GM12878 (cell line): ENCODE measurements around the gene PRODH. TPM values are rescaled to one million over a fixed set of nuclear protein-coding genes. Genes with fewer than 3 reads are reported as not detected.

Experiments
- ATAC-seq: fragments of 200-7000 bp; cut with Tn5 transposase; 3 replicates; pipeline ENCODE4 v1.9.1; 2020; ENCODE audit warnings: mild to moderate bottlenecking, moderate library complexity
- BruUV-seq: library from RNA; stranded (reverse); fragments of 400-500 nt; replicated peaks from 2 replicates; lab custom pipeline; 2021; lab: Mats Ljungman, UMichigan
- CTCF ChIA-PET: fragments of 300-600 bp; sonication (Branson Sonifier 250); formaldehyde crosslinking; extraction: SDS; loops from one replicate; lab custom pipeline; 2021; ENCODE audit warnings: inconsistent platforms; lab: Yijun Ruan, JAX
- POLR2A ChIA-PET: fragments of 350-600 bp; formaldehyde crosslinking; extraction: SDS; loops from one replicate; lab custom pipeline; 2021; ENCODE audit warnings: inconsistent platforms; lab: Charles Lee
- RAD21 ChIA-PET: fragments of 300-600 bp; sonication (Branson Sonifier 250); formaldehyde crosslinking; loops from one replicate; lab custom pipeline; 2023; ENCODE audit warnings: antibody characterized with exemption; ENCODE audit not compliant: unreplicated experiment; lab: Charles Lee
- SMC1A ChIA-PET: fragments of 300-600 bp; sonication (Branson Sonifier 250); formaldehyde crosslinking; loops from one replicate; lab custom pipeline; 2023; ENCODE audit not compliant: unreplicated experiment, uncharacterized antibody; lab: Charles Lee
- DNase-seq: peaks from one replicate; pipeline ENCODE4 v3.0.0-alpha.2; 2011; ENCODE audit warnings: low read depth, low spot score
- FAIRE-seq: peaks from 3 replicates; lab custom pipeline; 2011; peaks lifted over from hg19 to GRCh38; lab: Jason Lieb, UNC
- H2AFZ ChIP-seq: 2 replicates; pipeline ENCODE4 v1.6.0; 2011; ENCODE audit warnings: low read depth, low read length, control low read depth; ENCODE audit not compliant: control insufficient read depth
- H3K27ac ChIP-seq: 2 replicates; pipeline ENCODE4 v1.5.1; 2011; ENCODE audit warnings: control low read depth; ENCODE audit not compliant: control insufficient read depth, insufficient read depth
- H3K27me3 ChIP-seq, 2 experiments: replicated peaks in 1 of 2; 2 replicates each; pipeline versions ENCODE4 v1.6.0 to v1.6.1; 2011; ENCODE audit warnings: low read length in 1 of 2; ENCODE audit not compliant: control insufficient read depth in 2 of 2, insufficient read depth in 2 of 2
- H3K36me3 ChIP-seq, 2 experiments: 2 replicates each; pipeline ENCODE4 v1.5.1; 2011; ENCODE audit warnings: low read length in 1 of 2; ENCODE audit not compliant: control insufficient read depth in 2 of 2, insufficient read depth in 2 of 2
- H3K4me1 ChIP-seq: 2 replicates; pipeline ENCODE4 v1.6.1; 2011; ENCODE audit warnings: mild to moderate bottlenecking, low read length, moderate library complexity, mixed read lengths; ENCODE audit not compliant: control insufficient read depth, insufficient read depth
- H3K4me2 ChIP-seq: 2 replicates; pipeline ENCODE4 v1.6.0; 2011; ENCODE audit warnings: control low read depth; ENCODE audit not compliant: control insufficient read depth, insufficient read depth
- H3K4me3 ChIP-seq: fragments of 200-600 bp; sonication (generic); 2 replicates; pipeline ENCODE4 v1.5.1; 2016
- H3K79me2 ChIP-seq: 2 replicates; pipeline ENCODE4 v1.6.0; 2011; ENCODE audit warnings: low read length; ENCODE audit not compliant: control insufficient read depth, insufficient read depth
- H3K9ac ChIP-seq: 2 replicates; pipeline ENCODE4 v1.8.0; 2011; ENCODE audit warnings: low read length, control low read depth, mixed read lengths; ENCODE audit not compliant: control insufficient read depth, insufficient read depth
- H3K9me3 ChIP-seq: replicated peaks from 3 replicates; pipeline ENCODE4 v1.5.1; 2011; ENCODE audit warnings: mild to moderate bottlenecking, low read length; ENCODE audit not compliant: control insufficient read depth, insufficient read depth
- H4K20me1 ChIP-seq: 2 replicates; pipeline ENCODE4 v1.6.0; 2011; ENCODE audit not compliant: control insufficient read depth, insufficient read depth
- BCL11A ChIP-seq: IDR thresholded peaks from 2 replicates; pipeline ENCODE4 v1.6.1; 2011; ENCODE audit warnings: low read depth, low read length
- CBFB ChIP-seq: IDR thresholded peaks from 2 replicates; pipeline ENCODE4 v1.6.1; 2016; ENCODE audit warnings: antibody characterized with exemption, low read depth
- DPF2 ChIP-seq: fragments of 450-650 bp; IDR thresholded peaks from 2 replicates; pipeline ENCODE4 v1.6.1; 2017; ENCODE audit warnings: mild to moderate bottlenecking
- HDGF ChIP-seq: fragments of 450-650 bp; IDR thresholded peaks from 2 replicates; pipeline ENCODE4 v1.6.1; 2016; ENCODE audit warnings: antibody characterized with exemption
- IRF4 ChIP-seq: IDR thresholded peaks from 2 replicates; pipeline ENCODE4 v1.6.1; 2011; ENCODE audit warnings: low read depth, low read length
- KAT2A ChIP-seq: conservative IDR thresholded peaks from 2 replicates; pipeline ENCODE4 v1.6.1; 2011; ENCODE audit warnings: low read depth, low read length; ENCODE audit not compliant: control insufficient read depth
- MXI1 ChIP-seq: fragments of 150-350 bp; IDR thresholded peaks from 2 replicates; pipeline ENCODE4 v1.6.1; 2011; ENCODE audit warnings: low read depth, mild to moderate bottlenecking, inconsistent platforms, low read length, improper control_type of control experiment
- MYC ChIP-seq: IDR thresholded peaks from 2 replicates; pipeline ENCODE4 v1.6.1; 2011; ENCODE audit warnings: mild to moderate bottlenecking, low read length, moderate library complexity, inconsistent platforms; ENCODE audit not compliant: insufficient read depth, insufficient replicate concordance, insufficient read length, severe bottlenecking
- NFYA ChIP-seq: IDR thresholded peaks from 2 replicates; pipeline ENCODE4 v1.6.1; 2011; ENCODE audit warnings: low read depth, mild to moderate bottlenecking, low read length, improper control_type of control experiment, borderline replicate concordance
- POLR2AphosphoS2 ChIP-seq: IDR thresholded peaks from 2 replicates; pipeline ENCODE4 v1.6.1; 2011; ENCODE audit warnings: low read depth, mild to moderate bottlenecking, low read length, improper control_type of control experiment, moderate library complexity
- SMARCA5 ChIP-seq: fragments of 450-650 bp; IDR thresholded peaks from 2 replicates; pipeline ENCODE4 v1.6.1; 2017; ENCODE audit warnings: mild to moderate bottlenecking
- SREBF1 ChIP-seq: IDR thresholded peaks from 2 replicates; pipeline ENCODE4 v1.6.1; 2012; ENCODE audit warnings: mild to moderate bottlenecking, low read length
- STAT3 ChIP-seq: IDR thresholded peaks from 2 replicates; pipeline ENCODE4 v1.6.1; 2011; ENCODE audit warnings: low read depth, low read length, improper control_type of control experiment
- SUZ12 ChIP-seq: fragments of 200-600 bp; sonication (generic); IDR thresholded peaks from one replicate; pipeline ENCODE4 v1.6.1; 2018; ENCODE audit warnings: antibody characterized with exemption, mild to moderate bottlenecking; ENCODE audit not compliant: unreplicated experiment
- YY1 ChIP-seq: IDR thresholded peaks from 2 replicates; pipeline ENCODE4 v1.6.1; 2011; ENCODE audit warnings: low read depth, mild to moderate bottlenecking, low read length
- ZBTB33 ChIP-seq: fragments of 450-650 bp; IDR thresholded peaks from 2 replicates; pipeline ENCODE4 v1.6.1; 2017; ENCODE audit warnings: mild to moderate bottlenecking
- WGBS: methylation state at CpG from one replicate; pipeline ENCODE4 v1.1.6; 2016; ENCODE audit warnings: low lambda C conversion rate; ENCODE audit not compliant: insufficient replicate concordance, insufficient coverage; ENCODE audit errors: missing lambda C conversion rate; 5-methylcytosine and 5-hydroxymethylcytosine counted together
- in situ Hi-C: fragments of 300-500 bp; cut with MboI; formaldehyde crosslinking; loops from 9 replicates; pipeline ENCODE4 v1.14.3; 2018; ENCODE audit warnings: mixed read lengths
- intact Hi-C: fragments of 100-400 bp; cut with micrococcal nuclease; formaldehyde crosslinking; loops from one replicate; pipeline ENCODE4 v1.14.2; 2022; ENCODE audit not compliant: unreplicated experiment
- polyA plus RNA-seq, 11 experiments: library from polyadenylated mRNA; depleted of rRNA in 4 of 11; unstranded in 6 of 11; stranded (reverse) in 5 of 11; fragments of >200 nt; fragmentation: Nextera tagmentation in 4 of 11; fragmentation: Illumina TruSeq in 1 of 11; extraction: Ambion mirVana in 4 of 11; extraction: Trizol in 1 of 11; gene quantifications; 1 replicate in 1 of 11; 2 replicates in 10 of 11; pipeline versions ENCODE4 v1.2.1 to v1.2.3, GENCODE V29; 2011 to 2016; ENCODE audit warnings: inconsistent platforms in 2 of 11, missing spikeins in 2 of 11, low read depth in 1 of 11
- total RNA-seq, 4 experiments: library from RNA; depleted of rRNA in 3 of 4; stranded (reverse); fragments of >200 nt in 3 of 4; fragmentation: Illumina TruSeq in 1 of 4; extraction: Trizol in 1 of 4; gene quantifications; 2 replicates each; pipeline versions ENCODE4 v1.2.1 to v1.2.3, GENCODE V29; 2013 to 2021
- TF ChIP-seq, protein P1 (sequence below): fragments of 450-650 bp; conservative IDR thresholded peaks from 2 replicates; pipeline ENCODE4 v1.6.1; 2017; ENCODE audit warnings: mild to moderate bottlenecking, moderate library complexity
- TF ChIP-seq, protein P2 (sequence below): fragments of 450-650 bp; formaldehyde crosslinking; IDR thresholded peaks from 2 replicates; pipeline ENCODE4 v1.5.0; 2022; ENCODE audit warnings: mild to moderate bottlenecking, missing genetic modification characterization

Gene PRODH
- total and polyA plus RNA-seq, 10 of the 15 experiments (the other 5 are each of a cell fraction or from before 2014, with no cell fraction given): 0.03 to 0.10 (median 0.07) TPM; not detected in 6

DNA sequence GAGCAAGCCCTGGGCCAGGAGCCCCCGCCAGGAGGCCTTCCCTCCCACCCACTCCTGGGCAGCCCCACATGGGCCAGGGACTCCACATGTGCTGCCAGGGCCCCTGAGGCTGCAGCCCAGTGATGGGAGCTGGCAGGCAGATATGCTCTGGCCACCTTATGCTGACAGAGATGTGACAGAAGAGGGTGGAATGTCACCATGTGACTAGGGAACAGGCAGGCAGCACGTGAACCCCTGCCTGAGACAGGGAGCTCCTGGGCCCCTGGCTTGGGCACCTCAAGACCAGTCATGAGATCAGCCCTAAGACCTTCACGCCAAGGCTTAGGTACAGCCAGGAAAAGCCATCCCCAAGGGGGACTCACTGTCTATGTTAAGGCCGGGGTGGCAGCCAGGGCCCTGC is 9.1 kb downstream of the PRODH start:
- no peak overlapping the region for H3K4me3 ChIP-seq
- no peak overlapping the region for H2AFZ ChIP-seq
- no peaks in the 10 kb centered on the region for H3K27me3 ChIP-seq
- H3K4me2 ChIP-seq: no peak overlapping the region
- no CpG with 5 or more reads among the region's 4 CpGs for WGBS
- no peaks in the 10 kb centered on the region for H4K20me1 ChIP-seq
- BruUV-seq: no TSS peak
- TF ChIP-seq STAT3 (no peak), YY1 (no peak), BCL11A (no peak), IRF4 (no peak), ZBTB33 (no peak), MXI1 (no peak), NFYA (no peak), SUZ12 (no peak), CBFB (no peak), HDGF (no peak), SREBF1 (no peak), KAT2A (no peak), POLR2AphosphoS2 (no peak), MYC (no peak), SMARCA5 (no peak), DPF2 (no peak)
- TF ChIP-seq, protein P1, sequence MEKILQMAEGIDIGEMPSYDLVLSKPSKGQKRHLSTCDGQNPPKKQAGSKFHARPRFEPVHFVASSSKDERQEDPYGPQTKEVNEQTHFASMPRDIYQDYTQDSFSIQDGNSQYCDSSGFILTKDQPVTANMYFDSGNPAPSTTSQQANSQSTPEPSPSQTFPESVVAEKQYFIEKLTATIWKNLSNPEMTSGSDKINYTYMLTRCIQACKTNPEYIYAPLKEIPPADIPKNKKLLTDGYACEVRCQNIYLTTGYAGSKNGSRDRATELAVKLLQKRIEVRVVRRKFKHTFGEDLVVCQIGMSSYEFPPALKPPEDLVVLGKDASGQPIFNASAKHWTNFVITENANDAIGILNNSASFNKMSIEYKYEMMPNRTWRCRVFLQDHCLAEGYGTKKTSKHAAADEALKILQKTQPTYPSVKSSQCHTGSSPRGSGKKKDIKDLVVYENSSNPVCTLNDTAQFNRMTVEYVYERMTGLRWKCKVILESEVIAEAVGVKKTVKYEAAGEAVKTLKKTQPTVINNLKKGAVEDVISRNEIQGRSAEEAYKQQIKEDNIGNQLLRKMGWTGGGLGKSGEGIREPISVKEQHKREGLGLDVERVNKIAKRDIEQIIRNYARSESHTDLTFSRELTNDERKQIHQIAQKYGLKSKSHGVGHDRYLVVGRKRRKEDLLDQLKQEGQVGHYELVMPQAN: no peak
- TF ChIP-seq, protein P2, sequence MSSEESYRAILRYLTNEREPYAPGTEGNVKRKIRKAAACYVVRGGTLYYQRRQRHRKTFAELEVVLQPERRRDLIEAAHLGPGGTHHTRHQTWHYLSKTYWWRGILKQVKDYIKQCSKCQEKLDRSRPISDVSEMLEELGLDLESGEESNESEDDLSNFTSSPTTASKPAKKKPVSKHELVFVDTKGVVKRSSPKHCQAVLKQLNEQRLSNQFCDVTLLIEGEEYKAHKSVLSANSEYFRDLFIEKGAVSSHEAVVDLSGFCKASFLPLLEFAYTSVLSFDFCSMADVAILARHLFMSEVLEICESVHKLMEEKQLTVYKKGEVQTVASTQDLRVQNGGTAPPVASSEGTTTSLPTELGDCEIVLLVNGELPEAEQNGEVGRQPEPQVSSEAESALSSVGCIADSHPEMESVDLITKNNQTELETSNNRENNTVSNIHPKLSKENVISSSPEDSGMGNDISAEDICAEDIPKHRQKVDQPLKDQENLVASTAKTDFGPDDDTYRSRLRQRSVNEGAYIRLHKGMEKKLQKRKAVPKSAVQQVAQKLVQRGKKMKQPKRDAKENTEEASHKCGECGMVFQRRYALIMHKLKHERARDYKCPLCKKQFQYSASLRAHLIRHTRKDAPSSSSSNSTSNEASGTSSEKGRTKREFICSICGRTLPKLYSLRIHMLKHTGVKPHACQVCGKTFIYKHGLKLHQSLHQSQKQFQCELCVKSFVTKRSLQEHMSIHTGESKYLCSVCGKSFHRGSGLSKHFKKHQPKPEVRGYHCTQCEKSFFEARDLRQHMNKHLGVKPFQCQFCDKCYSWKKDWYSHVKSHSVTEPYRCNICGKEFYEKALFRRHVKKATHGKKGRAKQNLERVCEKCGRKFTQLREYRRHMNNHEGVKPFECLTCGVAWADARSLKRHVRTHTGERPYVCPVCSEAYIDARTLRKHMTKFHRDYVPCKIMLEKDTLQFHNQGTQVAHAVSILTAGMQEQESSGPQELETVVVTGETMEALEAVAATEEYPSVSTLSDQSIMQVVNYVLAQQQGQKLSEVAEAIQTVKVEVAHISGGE (CRISPR knock-in tag): no peak
- TF ChIP-seq, all 136 proteins: peak for 0
- no peaks in the 10 kb centered on the region for H3K36me3 ChIP-seq
- H3K9me3 ChIP-seq: no peaks in the 10 kb centered on the region
- DNase-seq: no peak
- no peak overlapping the region for H3K27ac ChIP-seq
- CTCF ChIA-PET: no interaction called here
- no peak overlapping the region for H3K9ac ChIP-seq
- RAD21 ChIA-PET: no interaction called here
- POLR2A ChIA-PET: no interaction called here
- no peak for FAIRE-seq
- intact Hi-C loops: no loop called here
- H3K79me2 ChIP-seq: no peaks in the 10 kb centered on the region
- ATAC-seq: no peak
- in situ Hi-C loops: no loop called here
- no peaks in the 10 kb centered on the region for H3K4me1 ChIP-seq
- SMC1A ChIA-PET: no interaction called here
